ENCODE measurements around the gene RPS18. TPM values are rescaled to one million over a fixed set of nuclear protein-coding genes. Genes with fewer than 3 reads are reported as not detected.

Gene RPS18
- polyA plus RNA-seq, 1 of the 3 experiments (the other 2 are of a cell fraction) = 12,112 TPM

DNA sequence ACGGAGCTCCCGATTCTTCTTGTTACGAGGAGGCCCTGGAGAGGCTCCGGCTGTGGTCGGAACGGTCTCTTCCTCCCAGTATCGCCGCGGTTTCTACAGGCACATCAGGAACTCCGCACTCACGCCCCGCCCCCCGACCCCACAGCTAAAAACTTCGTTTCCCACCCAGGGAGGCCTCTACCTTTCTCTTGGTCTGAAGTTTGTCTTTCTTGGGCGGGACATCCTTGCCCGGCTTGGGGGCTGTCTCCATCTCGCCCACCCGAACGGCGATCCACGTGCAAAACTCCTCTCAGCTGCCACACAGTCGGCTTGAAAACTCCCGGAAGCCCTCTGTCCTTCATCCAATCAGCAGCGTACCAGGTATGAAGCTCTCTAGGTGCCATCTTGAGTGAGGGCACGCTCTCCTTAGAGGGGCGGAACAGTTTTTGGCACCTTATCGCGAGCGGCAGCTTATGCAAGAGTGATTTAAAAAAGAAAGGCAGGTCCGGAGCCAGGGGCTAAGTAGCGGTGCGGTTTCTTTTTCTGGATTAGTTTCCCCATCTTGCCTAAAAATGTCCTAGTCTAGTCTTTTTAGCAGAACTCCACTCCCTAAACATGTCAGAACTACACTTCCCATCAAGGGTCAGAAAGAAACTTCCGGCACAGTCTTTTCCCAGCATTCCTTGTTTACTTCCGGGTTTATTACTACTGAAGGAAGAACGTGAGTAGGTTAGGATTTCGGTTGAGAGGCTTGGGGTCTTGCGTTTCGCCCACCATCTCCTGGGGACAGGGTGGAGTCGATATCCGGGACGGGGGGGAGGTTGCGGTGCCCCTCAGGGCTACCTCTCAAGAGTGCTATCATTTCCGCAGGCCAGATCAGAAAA is 17.3 kb downstream of the RPS18 start, which contains the start of the genes PFDN6 and WDR46 (continued):
- TF ChIP-seq RCOR1 (IDR thresholded peaks at IDR 0.05; ENCODE audit: low read length) (no peak), ELF1 (IDR thresholded peaks at IDR 0.05) (peak; percentile 93), GATA2 (CRISPR knock-in tag; IDR thresholded peaks at IDR 0.05) (no peak), FOXM1 (IDR thresholded peaks at IDR 0.05; ENCODE audit: low read depth) (no peak), TCF12 (IDR thresholded peaks at IDR 0.05) (0 out of 2 replicates have a peak, but pooled peaks have one; percentile 30), YY1 (IDR thresholded peaks at IDR 0.05; ENCODE audit: low read depth) (peak; percentile 98), RXRA (IDR thresholded peaks at IDR 0.05; ENCODE audit: borderline replicate concordance, low read depth) (no peak)
- TF ChIP-seq, protein P1, sequence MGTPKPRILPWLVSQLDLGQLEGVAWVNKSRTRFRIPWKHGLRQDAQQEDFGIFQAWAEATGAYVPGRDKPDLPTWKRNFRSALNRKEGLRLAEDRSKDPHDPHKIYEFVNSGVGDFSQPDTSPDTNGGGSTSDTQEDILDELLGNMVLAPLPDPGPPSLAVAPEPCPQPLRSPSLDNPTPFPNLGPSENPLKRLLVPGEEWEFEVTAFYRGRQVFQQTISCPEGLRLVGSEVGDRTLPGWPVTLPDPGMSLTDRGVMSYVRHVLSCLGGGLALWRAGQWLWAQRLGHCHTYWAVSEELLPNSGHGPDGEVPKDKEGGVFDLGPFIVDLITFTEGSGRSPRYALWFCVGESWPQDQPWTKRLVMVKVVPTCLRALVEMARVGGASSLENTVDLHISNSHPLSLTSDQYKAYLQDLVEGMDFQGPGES (IDR thresholded peaks at IDR 0.05; ENCODE audit: low read depth, low read length) = no peak
- TF ChIP-seq, protein P2, sequence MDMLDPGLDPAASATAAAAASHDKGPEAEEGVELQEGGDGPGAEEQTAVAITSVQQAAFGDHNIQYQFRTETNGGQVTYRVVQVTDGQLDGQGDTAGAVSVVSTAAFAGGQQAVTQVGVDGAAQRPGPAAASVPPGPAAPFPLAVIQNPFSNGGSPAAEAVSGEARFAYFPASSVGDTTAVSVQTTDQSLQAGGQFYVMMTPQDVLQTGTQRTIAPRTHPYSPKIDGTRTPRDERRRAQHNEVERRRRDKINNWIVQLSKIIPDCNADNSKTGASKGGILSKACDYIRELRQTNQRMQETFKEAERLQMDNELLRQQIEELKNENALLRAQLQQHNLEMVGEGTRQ (IDR thresholded peaks at IDR 0.05; ENCODE audit: borderline replicate concordance, low read depth, low read length) = no peak
- TF ChIP-seq, protein P3, sequence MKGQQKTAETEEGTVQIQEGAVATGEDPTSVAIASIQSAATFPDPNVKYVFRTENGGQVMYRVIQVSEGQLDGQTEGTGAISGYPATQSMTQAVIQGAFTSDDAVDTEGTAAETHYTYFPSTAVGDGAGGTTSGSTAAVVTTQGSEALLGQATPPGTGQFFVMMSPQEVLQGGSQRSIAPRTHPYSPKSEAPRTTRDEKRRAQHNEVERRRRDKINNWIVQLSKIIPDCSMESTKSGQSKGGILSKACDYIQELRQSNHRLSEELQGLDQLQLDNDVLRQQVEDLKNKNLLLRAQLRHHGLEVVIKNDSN (IDR thresholded peaks at IDR 0.05; ENCODE audit: borderline replicate concordance, low read depth) = no peak

DNA sequence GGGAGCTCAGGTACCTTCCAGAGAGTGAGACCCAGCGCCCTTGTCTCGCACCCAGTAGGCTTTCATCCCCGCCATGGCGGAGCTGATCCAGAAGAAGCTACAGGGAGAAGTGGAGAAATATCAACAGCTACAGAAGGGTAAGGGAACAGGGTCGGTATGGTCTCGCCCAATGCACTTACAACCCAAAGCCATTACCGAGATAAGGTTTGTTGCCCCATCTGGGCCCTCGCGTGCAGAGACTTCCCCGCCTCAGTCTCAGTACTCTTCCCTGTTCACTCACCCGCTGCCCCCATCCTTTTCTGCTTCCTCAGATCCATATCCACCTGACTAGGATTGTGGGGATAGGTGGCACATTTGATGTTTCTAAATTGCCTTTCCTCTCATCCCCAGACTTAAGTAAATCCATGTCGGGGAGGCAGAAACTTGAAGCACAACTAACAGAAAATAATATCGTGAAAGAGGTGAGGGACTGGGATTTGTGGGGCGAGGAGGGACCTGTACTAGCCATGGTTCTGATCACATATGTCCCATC is 18.0 kb downstream of the RPS18 start:
- Histone ChIP-seq H3K9me2 (no peaks in the 10 kb centered on the region), H3K9me3 (no peaks in the 10 kb centered on the region), H4K20me1 (ENCODE audit: insufficient read depth) (no peaks in the 10 kb centered on the region), H2AFZ (ENCODE audit: low read depth) (no peak overlapping the region), H3K4me3 (ENCODE audit: low read depth in 2 of 2, low read length in 1 of 2) (peak overlapping the region; percentile 78 to 96), H3K4me1 (ENCODE audit: control insufficient read depth in 1 of 2, insufficient read depth in 2 of 2, low read depth in 1 of 2, low read length in 1 of 2) (peaks cover 5 to 28% of the 10 kb centered on the region in 2 experiments; a peak in 3 of 4 replicates), H3K4me2 (peak overlapping the region; percentile 96), H3F3A (replicated peaks; ENCODE audit: insufficient read depth) (peaks cover 6% of the 10 kb centered on the region), H3K79me2 (ENCODE audit: insufficient read depth) (peaks cover 53% of the 10 kb centered on the region), H3K9ac (peak overlapping the region; percentile 80), H3K27me3 (ENCODE audit: insufficient read depth) (no peaks in the 10 kb centered on the region), H3K27ac (ENCODE audit: low read depth in 2 of 2, low read length in 1 of 2) (peak overlapping the region; percentile 40 to 91; a peak in 3 of 4 replicates), H3K36me3 (replicated peaks in 1 of 2; ENCODE audit: control insufficient read depth in 1 of 2, insufficient read depth in 2 of 2, low read length in 1 of 2) (peaks cover 34 to 62% of the 10 kb centered on the region in 2 experiments)
- ChIA-PET POLR2A (interaction anchor here (1.7 to 3.6 kb wide), 6 partner anchors 8 to 318 kb away, joined by 4 to 58 read pairs (median 14); partner anchors contain the start of genes B3GALT4, RGL2, RPS18 and VPS52), CTCF (interaction anchor here (1.7 to 4.4 kb wide), 3 partner anchors 10 to 136 kb away, joined by 9 to 49 read pairs (median 11); partner anchors contain the start of genes B3GALT4 and RGL2)
- DNase-seq = peak; percentile 45
- WGBS (ENCODE audit: low lambda C conversion rate) = under 1% methylated on average over 10 of the region's 14 CpGs
- TF ChIP-seq, protein P3 (IDR thresholded peaks at IDR 0.05; ENCODE audit: borderline replicate concordance, low read depth) = no peak
- TF ChIP-seq NRF1 (IDR thresholded peaks at IDR 0.05; ENCODE audit: low read depth, low read length) (no peak), YY1 (IDR thresholded peaks at IDR 0.05; ENCODE audit: low read depth) (no peak), SMC3 (IDR thresholded peaks at IDR 0.05; ENCODE audit: low read depth, low read length) (no peak), FOSL2 (IDR thresholded peaks at IDR 0.05; ENCODE audit: borderline replicate concordance, low read depth) (no peak), RAD21 (IDR thresholded peaks at IDR 0.05; ENCODE audit: low read length) (no peak), MXI1 (IDR thresholded peaks at IDR 0.05; ENCODE audit: low read depth, low read length) (no peak), TCF12 (IDR thresholded peaks at IDR 0.05) (no peak)
- TF ChIP-seq, protein P4, sequence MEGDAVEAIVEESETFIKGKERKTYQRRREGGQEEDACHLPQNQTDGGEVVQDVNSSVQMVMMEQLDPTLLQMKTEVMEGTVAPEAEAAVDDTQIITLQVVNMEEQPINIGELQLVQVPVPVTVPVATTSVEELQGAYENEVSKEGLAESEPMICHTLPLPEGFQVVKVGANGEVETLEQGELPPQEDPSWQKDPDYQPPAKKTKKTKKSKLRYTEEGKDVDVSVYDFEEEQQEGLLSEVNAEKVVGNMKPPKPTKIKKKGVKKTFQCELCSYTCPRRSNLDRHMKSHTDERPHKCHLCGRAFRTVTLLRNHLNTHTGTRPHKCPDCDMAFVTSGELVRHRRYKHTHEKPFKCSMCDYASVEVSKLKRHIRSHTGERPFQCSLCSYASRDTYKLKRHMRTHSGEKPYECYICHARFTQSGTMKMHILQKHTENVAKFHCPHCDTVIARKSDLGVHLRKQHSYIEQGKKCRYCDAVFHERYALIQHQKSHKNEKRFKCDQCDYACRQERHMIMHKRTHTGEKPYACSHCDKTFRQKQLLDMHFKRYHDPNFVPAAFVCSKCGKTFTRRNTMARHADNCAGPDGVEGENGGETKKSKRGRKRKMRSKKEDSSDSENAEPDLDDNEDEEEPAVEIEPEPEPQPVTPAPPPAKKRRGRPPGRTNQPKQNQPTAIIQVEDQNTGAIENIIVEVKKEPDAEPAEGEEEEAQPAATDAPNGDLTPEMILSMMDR (IDR thresholded peaks at IDR 0.05) = no peak
- TF ChIP-seq, protein P2 (IDR thresholded peaks at IDR 0.05; ENCODE audit: borderline replicate concordance, low read depth, low read length) = no peak
- TF ChIP-seq, protein P5, sequence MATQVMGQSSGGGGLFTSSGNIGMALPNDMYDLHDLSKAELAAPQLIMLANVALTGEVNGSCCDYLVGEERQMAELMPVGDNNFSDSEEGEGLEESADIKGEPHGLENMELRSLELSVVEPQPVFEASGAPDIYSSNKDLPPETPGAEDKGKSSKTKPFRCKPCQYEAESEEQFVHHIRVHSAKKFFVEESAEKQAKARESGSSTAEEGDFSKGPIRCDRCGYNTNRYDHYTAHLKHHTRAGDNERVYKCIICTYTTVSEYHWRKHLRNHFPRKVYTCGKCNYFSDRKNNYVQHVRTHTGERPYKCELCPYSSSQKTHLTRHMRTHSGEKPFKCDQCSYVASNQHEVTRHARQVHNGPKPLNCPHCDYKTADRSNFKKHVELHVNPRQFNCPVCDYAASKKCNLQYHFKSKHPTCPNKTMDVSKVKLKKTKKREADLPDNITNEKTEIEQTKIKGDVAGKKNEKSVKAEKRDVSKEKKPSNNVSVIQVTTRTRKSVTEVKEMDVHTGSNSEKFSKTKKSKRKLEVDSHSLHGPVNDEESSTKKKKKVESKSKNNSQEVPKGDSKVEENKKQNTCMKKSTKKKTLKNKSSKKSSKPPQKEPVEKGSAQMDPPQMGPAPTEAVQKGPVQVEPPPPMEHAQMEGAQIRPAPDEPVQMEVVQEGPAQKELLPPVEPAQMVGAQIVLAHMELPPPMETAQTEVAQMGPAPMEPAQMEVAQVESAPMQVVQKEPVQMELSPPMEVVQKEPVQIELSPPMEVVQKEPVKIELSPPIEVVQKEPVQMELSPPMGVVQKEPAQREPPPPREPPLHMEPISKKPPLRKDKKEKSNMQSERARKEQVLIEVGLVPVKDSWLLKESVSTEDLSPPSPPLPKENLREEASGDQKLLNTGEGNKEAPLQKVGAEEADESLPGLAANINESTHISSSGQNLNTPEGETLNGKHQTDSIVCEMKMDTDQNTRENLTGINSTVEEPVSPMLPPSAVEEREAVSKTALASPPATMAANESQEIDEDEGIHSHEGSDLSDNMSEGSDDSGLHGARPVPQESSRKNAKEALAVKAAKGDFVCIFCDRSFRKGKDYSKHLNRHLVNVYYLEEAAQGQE (IDR thresholded peaks at IDR 0.05; ENCODE audit: low read depth, low read length) = no peak
